ENCODE results near the gene CELF4.

CELF4 gene

GRCh38 chr18:37456873-37457272, 108.7 kb downstream of the CELF4 start:
- no peak for DNase-seq (ENCODE audit: low spot score)

GRCh38 chr18:37456395-37456794, 109.2 kb downstream of the CELF4 start:
- DNase-seq (ENCODE audit: low spot score) = no peak
- no peak for TF ChIP-seq CTCF (IDR thresholded peaks at IDR 0.05; ENCODE audit: extremely low read depth, missing control alignments)

More at GRCh38 chr18:37456873-37457272, 108.7 kb downstream of the CELF4 start:
- TF ChIP-seq CTCF (IDR thresholded peaks at IDR 0.05; ENCODE audit: extremely low read depth, missing control alignments) = no peak

GRCh38 chr18:37453752-37454151, 111.8 kb downstream of the CELF4 start:
- no peak for TF ChIP-seq CTCF (IDR thresholded peaks at IDR 0.05; ENCODE audit: extremely low read depth, missing control alignments)
- no peak for DNase-seq (ENCODE audit: low spot score)

GRCh38 chr18:37452682-37453385, 112.8 kb downstream of the CELF4 start:
- DNase-seq (ENCODE audit: low spot score) = no peak
- TF ChIP-seq CTCF (IDR thresholded peaks at IDR 0.05; ENCODE audit: extremely low read depth, missing control alignments) = no peak

- DNase-seq (ENCODE audit: low spot score) = no peak
- TF ChIP-seq CTCF (IDR thresholded peaks at IDR 0.05; ENCODE audit: extremely low read depth, missing control alignments) = no peak
Measured at GRCh38 chr18:37452015-37452414, 113.6 kb downstream of the CELF4 start.

GRCh38 chr18:37451239-37451825, 114.3 kb downstream of the CELF4 start:
- no peak for DNase-seq (ENCODE audit: low spot score)
- no peak for TF ChIP-seq CTCF (IDR thresholded peaks at IDR 0.05; ENCODE audit: extremely low read depth, missing control alignments)

- no peak for DNase-seq (ENCODE audit: low spot score)
- TF ChIP-seq CTCF (IDR thresholded peaks at IDR 0.05; ENCODE audit: extremely low read depth, missing control alignments) = no peak
Measured at GRCh38 chr18:37450434-37451132, 115.0 kb downstream of the CELF4 start.
